Neuronal stem cell (in vitro differentiated cells): ENCODE measurements around the gene RAB44.

Experiments
- DNase-seq: peaks from one replicate; pipeline ENCODE4 v3.0.0-alpha.2; 2013; ENCODE audit warnings: low spot score
- H2AFZ ChIP-seq: one replicate; pipeline ENCODE4 v1.6.1; 2013; ENCODE audit warnings: mild to moderate bottlenecking, low read length, inconsistent platforms
- H2AK5ac ChIP-seq: 2 replicates; pipeline ENCODE4 v1.6.1; 2013; ENCODE audit warnings: low read depth, mild to moderate bottlenecking, inconsistent platforms, low read length, moderate library complexity, mixed read lengths
- H2BK120ac ChIP-seq: 2 replicates; pipeline ENCODE4 v1.6.1; 2013; ENCODE audit warnings: low read depth, mild to moderate bottlenecking, inconsistent platforms, low read length, moderate library complexity, mixed read lengths
- H2BK12ac ChIP-seq: one replicate; pipeline ENCODE4 v1.6.1; 2013; ENCODE audit warnings: low read length, inconsistent platforms
- H2BK15ac ChIP-seq: 2 replicates; pipeline ENCODE4 v1.6.1; 2013; ENCODE audit warnings: mild to moderate bottlenecking, low read length, inconsistent platforms, mixed read lengths
- H2BK5ac ChIP-seq: one replicate; pipeline ENCODE4 v1.6.1; 2013; ENCODE audit warnings: inconsistent platforms, mild to moderate bottlenecking, low read length, moderate library complexity
- H3K14ac ChIP-seq: one replicate; pipeline ENCODE4 v1.6.1; 2013; ENCODE audit warnings: low read length, inconsistent platforms
- H3K18ac ChIP-seq: 2 replicates; pipeline ENCODE4 v1.6.1; 2013; ENCODE audit warnings: low read length, inconsistent platforms
- H3K23ac ChIP-seq: 2 replicates; pipeline ENCODE4 v1.6.1; 2013; ENCODE audit warnings: low read depth, mild to moderate bottlenecking, mixed read lengths, low read length, inconsistent platforms; ENCODE audit not compliant: poor library complexity
- H3K27ac ChIP-seq: replicated peaks from 3 replicates; pipeline ENCODE4 v1.5.1; 2013; ENCODE audit warnings: low read length, inconsistent platforms
- H3K27me3 ChIP-seq, 3 experiments: 2 replicates each; pipeline ENCODE4 v1.6.1; 2013; ENCODE audit warnings: low read length in 3 of 3, mild to moderate bottlenecking in 2 of 3, inconsistent platforms in 1 of 3, low read depth in 1 of 3, mixed read lengths in 1 of 3, moderate library complexity in 1 of 3; ENCODE audit not compliant: control insufficient read depth in 3 of 3, insufficient read depth in 3 of 3
- H3K36me3 ChIP-seq, 2 donors: replicated peaks in 1 of 2; 2 replicates each; pipeline ENCODE4 v1.6.1; 2013; ENCODE audit warnings: low read length in 2 of 2; ENCODE audit not compliant: control insufficient read depth in 2 of 2, insufficient read depth in 2 of 2
- H3K4ac ChIP-seq: 2 replicates; pipeline ENCODE4 v1.6.1; 2013; ENCODE audit warnings: inconsistent platforms, mild to moderate bottlenecking, low read length, moderate library complexity
- H3K4me1 ChIP-seq, 2 donors: 1 replicate in 1 of 2; 2 replicates in 1 of 2; pipeline ENCODE4 v1.6.1; 2013; ENCODE audit warnings: low read length in 2 of 2, low read depth in 1 of 2; ENCODE audit not compliant: control insufficient read depth in 2 of 2, insufficient read depth in 1 of 2
- H3K4me2 ChIP-seq: one replicate; pipeline ENCODE4 v1.6.1; 2013; ENCODE audit warnings: mild to moderate bottlenecking, low read length, inconsistent platforms; ENCODE audit not compliant: insufficient read depth, poor library complexity, severe bottlenecking
- H3K4me3 ChIP-seq, 2 donors: 2 replicates each; pipeline ENCODE4 v1.5.1; 2013; ENCODE audit warnings: low read length in 2 of 2, mild to moderate bottlenecking in 2 of 2, inconsistent platforms in 1 of 2, moderate library complexity in 1 of 2
- H3K79me1 ChIP-seq: one replicate; pipeline ENCODE4 v1.6.1; 2013; ENCODE audit warnings: low read depth, mild to moderate bottlenecking, inconsistent platforms, low read length, moderate library complexity
- H3K9ac ChIP-seq: one replicate; pipeline ENCODE4 v1.6.1; 2013; ENCODE audit warnings: mild to moderate bottlenecking, low read depth, low read length, inconsistent platforms; ENCODE audit not compliant: poor library complexity
- H3K9me3 ChIP-seq, 2 donors: replicated peaks in 1 of 2; 2 replicates each; pipeline versions ENCODE3 to v1.6.1; 2013; ENCODE audit warnings: low read length in 2 of 2, mild to moderate bottlenecking in 2 of 2, inconsistent platforms in 1 of 2, low read depth in 1 of 2, mixed read lengths in 1 of 2, moderate library complexity in 1 of 2; ENCODE audit not compliant: control insufficient read depth in 2 of 2, insufficient read depth in 1 of 2
- H4K8ac ChIP-seq: one replicate; pipeline ENCODE4 v1.6.1; 2013; ENCODE audit warnings: low read depth, mild to moderate bottlenecking, inconsistent platforms, low read length, moderate library complexity
- H4K91ac ChIP-seq: one replicate; pipeline ENCODE4 v1.6.1; 2013; ENCODE audit warnings: low read length, low read depth, mild to moderate bottlenecking, inconsistent platforms; ENCODE audit not compliant: poor library complexity
- WGBS, 2 donors: extraction: QIAGEN DNeasy Blood & Tissue Kit; methylation state at CpG; one replicate each; pipeline ENCODE4 v1.1.7; 2013; ENCODE audit warnings: missing lambda C conversion rate in 2 of 2, mixed read lengths in 1 of 2; ENCODE audit not compliant: insufficient read length in 2 of 2, insufficient replicate concordance in 1 of 2; ENCODE audit errors: extremely low coverage in 2 of 2; 5-methylcytosine and 5-hydroxymethylcytosine counted together

RAB44 gene

GRCh38 chr6:36656441-36656840 is 41.2 kb upstream of the RAB44 start:
- Histone ChIP-seq H3K27ac (no peak overlapping the region), H3K9ac (no peak overlapping the region), H3K27me3 (no peaks in the 10 kb centered on the region), H3K36me3 (no peaks in the 10 kb centered on the region), H3K4me3 (no peak overlapping the region), H3K4me2 (no peak overlapping the region), H3K9me3 (no peaks in the 10 kb centered on the region), H3K4me1 (peaks cover 5 to 6% of the 10 kb centered on the region in 2 donors), H2BK5ac (no peak overlapping the region), H3K4ac (no peak overlapping the region), H2AK5ac (no peak overlapping the region), H2BK120ac (no peak overlapping the region), H3K14ac (no peak overlapping the region), H2AFZ (no peak overlapping the region), H3K79me1 (no peaks in the 10 kb centered on the region), H2BK15ac (no peak overlapping the region), H4K8ac (no peak overlapping the region), H3K18ac (no peak overlapping the region), H4K91ac (no peak overlapping the region), H3K23ac (no peak overlapping the region), H2BK12ac (no peak overlapping the region)
- no CpG with 5 or more reads among the region's 5 CpGs for WGBS, 2 donors
- no peak for DNase-seq

GRCh38 chr6:36657271-36657670 is 40.4 kb upstream of the RAB44 start:
- H2BK12ac ChIP-seq = no peak overlapping the region
- H3K14ac ChIP-seq = no peak overlapping the region
- H3K18ac ChIP-seq = no peak overlapping the region
- H3K4me2 ChIP-seq = no peak overlapping the region
- peaks cover 5 to 6% of the 10 kb centered on the region in 2 donors for H3K4me1 ChIP-seq
- no peak overlapping the region for H2BK120ac ChIP-seq
- H2BK5ac ChIP-seq = no peak overlapping the region
- no peak overlapping the region for H3K23ac ChIP-seq
- H3K36me3 ChIP-seq = no peaks in the 10 kb centered on the region
- H2AK5ac ChIP-seq = no peak overlapping the region
- H3K27ac ChIP-seq = no peak overlapping the region
- no peak overlapping the region for H2AFZ ChIP-seq
- H2BK15ac ChIP-seq = no peak overlapping the region
- no peak for DNase-seq
- H4K8ac ChIP-seq = no peak overlapping the region
- H3K4ac ChIP-seq = no peak overlapping the region
- H3K4me3 ChIP-seq = no peak overlapping the region
- no CpG with 5 or more reads among the region's 1 CpG for WGBS, 2 donors
- peaks cover 0 to 2% (median 0%) of the 10 kb centered on the region in 3 experiments for H3K27me3 ChIP-seq
- H4K91ac ChIP-seq = no peak overlapping the region
- no peaks in the 10 kb centered on the region for H3K79me1 ChIP-seq
- no peak overlapping the region for H3K9ac ChIP-seq
- H3K9me3 ChIP-seq = no peaks in the 10 kb centered on the region

GRCh38 chr6:36657942-36658544 is 39.6 kb upstream of the RAB44 start:
- H4K8ac ChIP-seq = no peak overlapping the region
- no CpG with 5 or more reads among the region's 1 CpG for WGBS, 2 donors
- no peak for DNase-seq

GRCh38 chr6:36659271-36659670 is 38.4 kb upstream of the RAB44 start:
- H2BK12ac ChIP-seq = no peak overlapping the region
- H2AK5ac ChIP-seq = no peak overlapping the region
- no peak overlapping the region for H4K8ac ChIP-seq
- no peak overlapping the region for H2AFZ ChIP-seq
- WGBS, 2 donors = no CpG with 5 or more reads among the region's 1 CpG
- no peaks in the 10 kb centered on the region for H3K79me1 ChIP-seq
- H2BK5ac ChIP-seq = no peak overlapping the region
- H3K36me3 ChIP-seq = no peaks in the 10 kb centered on the region
- H3K4me2 ChIP-seq = no peak overlapping the region
- H3K4me1 ChIP-seq = peaks cover 9% of the 10 kb centered on the region in 2 donors
- no peak overlapping the region for H2BK15ac ChIP-seq
- no peak overlapping the region for H4K91ac ChIP-seq
- no peak for DNase-seq
- no peak overlapping the region for H3K23ac ChIP-seq
- no peak overlapping the region for H2BK120ac ChIP-seq
- H3K9me3 ChIP-seq = no peaks in the 10 kb centered on the region
- no peak overlapping the region for H3K9ac ChIP-seq
- H3K27ac ChIP-seq = no peak overlapping the region
- no peak overlapping the region for H3K14ac ChIP-seq
- no peak overlapping the region for H3K4ac ChIP-seq
- H3K27me3 ChIP-seq = peaks cover 0 to 2% (median 0%) of the 10 kb centered on the region in 3 experiments
- no peak overlapping the region for H3K18ac ChIP-seq
- H3K4me3 ChIP-seq = peak overlapping the region in 1 of 2 donors; percentile 69

More at GRCh38 chr6:36657942-36658544, 39.6 kb upstream of the RAB44 start:
- H3K23ac ChIP-seq = no peak overlapping the region
- H3K4me2 ChIP-seq = no peak overlapping the region
- H3K4ac ChIP-seq = no peak overlapping the region
- H3K27me3 ChIP-seq = peaks cover 0 to 2% (median 0%) of the 10 kb centered on the region in 3 experiments
- H2AK5ac ChIP-seq = no peak overlapping the region
- no peak overlapping the region for H3K18ac ChIP-seq
- no peaks in the 10 kb centered on the region for H3K36me3 ChIP-seq
- no peaks in the 10 kb centered on the region for H3K79me1 ChIP-seq
- H2BK120ac ChIP-seq = no peak overlapping the region
- no peak overlapping the region for H2BK15ac ChIP-seq
- H3K14ac ChIP-seq = no peak overlapping the region
- H4K91ac ChIP-seq = no peak overlapping the region
- H3K4me3 ChIP-seq = no peak overlapping the region
- H3K4me1 ChIP-seq = peaks cover 6 to 8% of the 10 kb centered on the region in 2 donors
- H2AFZ ChIP-seq = no peak overlapping the region
- no peaks in the 10 kb centered on the region for H3K9me3 ChIP-seq
- no peak overlapping the region for H2BK12ac ChIP-seq
- H3K9ac ChIP-seq = no peak overlapping the region
- no peak overlapping the region for H2BK5ac ChIP-seq
- no peak overlapping the region for H3K27ac ChIP-seq
